Breast epithelium (tissue), 4 donors: ENCODE data around the gene CALN1. TPM values are rescaled to one million over a fixed set of nuclear protein-coding genes. Genes with fewer than 3 reads are reported as not detected.

Source experiments
- DNase-seq, 2 donors: peaks; one replicate each; pipeline ENCODE4 v3.0.0-alpha.2; 2019; ENCODE audit warnings: low spot score in 2 of 2
- H3K27ac ChIP-seq, 2 donors: fragments of 200-600 bp; sonication (generic) in 1 of 2; one replicate each; pipeline ENCODE4 v1.5.1; 2016 to 2019; ENCODE audit warnings: mild to moderate bottlenecking in 1 of 2
- H3K27me3 ChIP-seq, 2 donors: fragments of 200-600 bp; sonication (generic) in 1 of 2; one replicate each; pipeline versions ENCODE4 v1.5.1 to v1.6.0; 2017 to 2019; ENCODE audit warnings: control low read depth in 1 of 2, mild to moderate bottlenecking in 1 of 2
- H3K36me3 ChIP-seq: fragments of 200-600 bp; one replicate; pipeline ENCODE4 v1.5.1; 2019
- H3K4me1 ChIP-seq, 2 donors: fragments of 200-600 bp; sonication (generic); one replicate each; pipeline ENCODE4 v1.5.1; 2016 to 2019; ENCODE audit warnings: control low read depth in 1 of 2
- H3K4me3 ChIP-seq, 3 donors: fragments of 200-600 bp; sonication (generic); 1 replicate in 2 of 3; 2 replicates in 1 of 3; pipeline ENCODE4 v1.5.1; 2016 to 2019; ENCODE audit warnings: mild to moderate bottlenecking in 3 of 3, moderate library complexity in 2 of 3
- H3K9me3 ChIP-seq, 2 donors: fragments of 200-600 bp; sonication (generic) in 1 of 2; one replicate each; pipeline ENCODE4 v1.5.1; 2016 to 2019; ENCODE audit warnings: control low read depth in 1 of 2
- CTCF ChIP-seq, 3 donors: fragments of 450-650 bp; IDR thresholded peaks; one replicate each; pipeline ENCODE4 v1.5.1; 2016 to 2017; ENCODE audit warnings: antibody characterized with exemption in 3 of 3, mild to moderate bottlenecking in 3 of 3, moderate library complexity in 3 of 3
- POLR2A ChIP-seq: fragments of 450-650 bp; IDR thresholded peaks from one replicate; pipeline ENCODE4 v1.6.1; 2016; ENCODE audit warnings: antibody characterized with exemption, mild to moderate bottlenecking, moderate library complexity
- POLR2AphosphoS5 ChIP-seq, 3 donors: sonication (generic); formaldehyde crosslinking; IDR thresholded peaks; one replicate each; pipeline ENCODE4 v1.6.1; 2017; ENCODE audit warnings: antibody characterized with exemption in 3 of 3
- intact Hi-C: fragments of 100-400 bp; cut with DNase I; formaldehyde crosslinking; loops from one replicate; pipeline ENCODE4 v1.15.1; 2023; ENCODE audit warnings: low total_unique reads
- total RNA-seq, 3 donors: library from RNA; depleted of rRNA; stranded (reverse); fragments of >200 nt; gene quantifications; one replicate each; pipeline ENCODE4 v1.1.0, GENCODE V29; 2016

The CALN1 gene
- total RNA-seq, 3 donors from 2014 or later: under 0.01 to 0.33 (median 0.15) TPM

DNA sequence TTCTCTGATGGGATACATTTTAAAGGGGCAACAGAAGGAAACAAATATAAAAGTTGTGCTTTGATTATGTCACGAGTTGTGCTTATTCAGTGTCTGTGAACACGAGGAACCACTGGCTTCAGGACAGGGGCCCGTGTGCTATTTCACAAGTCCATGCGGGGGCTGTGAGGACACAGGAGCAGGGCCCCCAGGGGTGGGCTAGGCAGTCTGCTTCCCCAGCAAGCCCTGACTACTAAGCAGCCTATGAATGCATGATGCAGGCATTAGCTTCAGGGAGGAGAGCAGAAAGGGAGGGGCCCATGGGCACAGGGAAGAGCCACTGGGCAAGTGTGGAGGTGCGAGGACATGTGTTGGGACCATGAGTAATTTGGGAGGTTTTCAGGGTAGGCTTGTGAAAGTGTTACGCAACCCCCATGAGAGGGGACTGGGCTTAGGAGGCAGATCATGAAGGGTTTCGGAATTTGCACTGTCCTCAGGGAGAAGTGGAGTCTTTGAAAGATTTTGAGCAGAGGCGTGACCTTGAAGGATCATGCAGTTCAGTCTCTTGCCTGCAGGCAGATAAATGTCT lies 424.9 kb downstream of the CALN1 start:
- DNase-seq: no peak
- no peak for TF ChIP-seq POLR2A
- TF ChIP-seq POLR2AphosphoS5 (IDR thresholded peaks at IDR 0.05): peak in 1 of 3 donors; percentile 54
- no peak for TF ChIP-seq CTCF (IDR thresholded peaks at IDR 0.05)
- H3K27ac ChIP-seq: no peak overlapping the region
- no peaks in the 10 kb centered on the region for H3K4me1 ChIP-seq
- H3K4me3 ChIP-seq: no peak overlapping the region
- H3K27me3 ChIP-seq: no peaks in the 10 kb centered on the region
- no peaks in the 10 kb centered on the region for H3K36me3 ChIP-seq
- H3K9me3 ChIP-seq: no peaks in the 10 kb centered on the region
- intact Hi-C loops: no loop called here

GRCh38 chr7:71984348-71984747 lies 427.8 kb downstream of the CALN1 start:
- H3K4me3 ChIP-seq: no peak overlapping the region
- no peak overlapping the region for H3K27ac ChIP-seq
- DNase-seq: no peak
- no peaks in the 10 kb centered on the region for H3K36me3 ChIP-seq
- intact Hi-C loops: no loop called here
- TF ChIP-seq POLR2AphosphoS5 (IDR thresholded peaks at IDR 0.05): no peak
- no peak for TF ChIP-seq CTCF (IDR thresholded peaks at IDR 0.05)
- no peak for TF ChIP-seq POLR2A
- H3K4me1 ChIP-seq: no peaks in the 10 kb centered on the region
- no peaks in the 10 kb centered on the region for H3K27me3 ChIP-seq
- no peaks in the 10 kb centered on the region for H3K9me3 ChIP-seq

DNA sequence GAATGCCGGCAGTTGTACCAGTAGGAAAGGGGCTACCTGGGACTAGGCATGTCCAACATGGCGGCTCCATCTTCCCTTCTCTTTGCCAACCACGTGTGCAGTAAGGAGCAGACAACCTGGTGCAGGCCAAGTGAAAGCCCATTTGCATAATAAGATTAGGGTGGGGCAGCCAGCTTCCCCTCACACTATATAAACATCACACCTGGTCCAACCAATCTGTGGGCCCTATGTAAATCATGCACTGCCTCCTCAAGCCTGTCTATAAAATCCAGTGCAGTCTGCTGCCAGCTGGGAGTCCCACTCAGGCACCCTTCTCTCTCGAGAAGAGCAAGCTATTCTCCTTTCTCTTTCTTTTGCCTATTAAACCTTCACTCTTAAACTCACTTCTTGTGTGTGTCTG lies 429.3 kb downstream of the CALN1 start:
- H3K9me3 ChIP-seq: no peaks in the 10 kb centered on the region
- no peak overlapping the region for H3K27ac ChIP-seq
- no peak for DNase-seq
- intact Hi-C loops: no loop called here
- H3K4me3 ChIP-seq: no peak overlapping the region
- no peaks in the 10 kb centered on the region for H3K36me3 ChIP-seq
- TF ChIP-seq POLR2AphosphoS5 (IDR thresholded peaks at IDR 0.05) (no peak), CTCF (IDR thresholded peaks at IDR 0.05) (no peak), POLR2A (no peak)
- H3K27me3 ChIP-seq: no peaks in the 10 kb centered on the region
- H3K4me1 ChIP-seq: no peaks in the 10 kb centered on the region

GRCh38 chr7:71976645-71977044 lies 435.5 kb downstream of the CALN1 start:
- Histone ChIP-seq H3K9me3 (no peaks in the 10 kb centered on the region), H3K4me3 (no peak overlapping the region), H3K4me1 (no peaks in the 10 kb centered on the region), H3K27ac (no peak overlapping the region), H3K36me3 (no peaks in the 10 kb centered on the region), H3K27me3 (no peaks in the 10 kb centered on the region)
- no peak for DNase-seq
- intact Hi-C loops: no loop called here
- TF ChIP-seq POLR2A (no peak), POLR2AphosphoS5 (IDR thresholded peaks at IDR 0.05) (no peak)

DNA sequence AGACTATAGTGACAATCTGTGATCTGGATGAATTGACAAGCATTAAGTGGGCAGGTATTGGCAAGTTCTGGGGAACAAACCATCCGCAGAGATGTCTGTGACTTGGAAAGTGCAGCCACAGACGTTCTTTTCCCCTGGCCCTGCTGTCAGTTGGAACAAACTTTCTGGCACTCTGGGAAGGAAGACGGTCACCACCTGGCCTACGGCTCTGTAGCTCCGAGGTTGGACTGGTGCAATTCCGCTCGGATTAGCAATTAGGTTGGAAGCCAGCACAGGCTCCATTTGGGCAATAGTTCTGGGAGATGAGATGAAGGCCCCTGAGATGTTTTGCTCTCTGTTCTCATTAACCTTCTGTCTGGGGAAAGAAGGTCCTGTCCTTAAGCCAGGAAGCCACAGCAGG lies 437.5 kb downstream of the CALN1 start:
- no peaks in the 10 kb centered on the region for H3K36me3 ChIP-seq
- no peak for DNase-seq
- intact Hi-C loops: no loop called here

DNA sequence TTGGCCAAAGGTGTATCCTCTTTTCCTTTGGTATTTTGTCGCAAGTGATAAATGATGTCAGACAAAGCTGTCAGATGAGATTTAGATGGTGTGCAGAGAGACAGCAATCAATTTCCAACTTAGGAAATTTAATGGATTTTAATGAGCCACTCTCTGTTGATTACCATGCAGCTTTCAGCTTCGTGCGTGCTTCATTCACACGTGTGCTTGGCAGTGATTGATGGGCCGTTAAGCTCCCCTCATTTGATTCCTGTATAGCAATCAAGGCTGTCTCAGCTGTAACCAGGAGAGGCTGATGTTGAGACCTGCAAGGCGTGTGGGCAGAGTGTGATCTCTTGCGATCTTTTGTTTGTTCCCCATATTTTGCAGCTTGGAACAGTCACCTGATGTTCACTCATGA lies 439.6 kb downstream of the CALN1 start:
- TF ChIP-seq POLR2A: no peak
- no peak for TF ChIP-seq POLR2AphosphoS5 (IDR thresholded peaks at IDR 0.05)
- no peak for TF ChIP-seq CTCF (IDR thresholded peaks at IDR 0.05)
- H3K27ac ChIP-seq: no peak overlapping the region
- H3K27me3 ChIP-seq: no peaks in the 10 kb centered on the region
- no peak overlapping the region for H3K4me3 ChIP-seq
- H3K36me3 ChIP-seq: no peaks in the 10 kb centered on the region
- H3K4me1 ChIP-seq: no peaks in the 10 kb centered on the region
- intact Hi-C loops: no loop called here
- no peak for DNase-seq
- no peaks in the 10 kb centered on the region for H3K9me3 ChIP-seq

More for the DNA sequence above, 437.5 kb downstream of the CALN1 start:
- Histone ChIP-seq H3K27me3 (no peaks in the 10 kb centered on the region), H3K27ac (no peak overlapping the region), H3K9me3 (no peaks in the 10 kb centered on the region), H3K4me1 (no peaks in the 10 kb centered on the region), H3K4me3 (no peak overlapping the region)
- no peak for TF ChIP-seq POLR2A
